NCI-H146 treated with DMSO at 0.1 percent for 48 hours (cell line): ENCODE measurements around the gene SPANXN1.
"Not testable (repeated sequence)": the region's sequence is repeated elsewhere in the genome, so short reads cannot be mapped to it uniquely, and the experiment has no call there.

Experiments
- DNase-seq: peaks from one replicate; lab custom pipeline; 2025; ENCODE audit not compliant: unreplicated experiment; lab: John Stamatoyannopoulos, UW

The SPANXN1 gene

GRCh38 chrX:145247203-145247602 lies at the start of gene SPANXN1:
SPANXN1 (plus strand) TSS chrX:145247503; CDS start chrX:145247587, 84 bp downstream.
- DNase-seq = not testable (repeated sequence)

GRCh38 chrX:145199078-145199477 lies 48.2 kb upstream of the SPANXN1 start:
- no peak for DNase-seq

GRCh38 chrX:145213504-145213903 lies 33.8 kb upstream of the SPANXN1 start:
- no peak for DNase-seq

- no peak for DNase-seq
These were observed 44.9 kb downstream of the SPANXN1 start for GRCh38 chrX:145292218-145292617.
